HG02623 (cell line): ENCODE measurements around the gene DRD3.

Source experiments
- ATAC-seq: cut with Tn5 transposase; IDR thresholded peaks from one replicate; pipeline ENCODE4 v1.9.1; 2021; ENCODE audit warnings: moderate library complexity; ENCODE audit not compliant: unreplicated experiment

The DRD3 gene

GRCh38 chr3:114126461-114126860, 52.4 kb downstream of the DRD3 start:
- ATAC-seq = no peak

- ATAC-seq = no peak
Observed at GRCh38 chr3:114122027-114122709, 56.7 kb downstream of the DRD3 start.

- ATAC-seq = no peak
Observed at GRCh38 chr3:114120211-114120610, 58.6 kb downstream of the DRD3 start.

GRCh38 chr3:114119776-114120175, 59.1 kb downstream of the DRD3 start:
- ATAC-seq = no peak

- no peak for ATAC-seq
Observed at GRCh38 chr3:114115143-114115542, 63.7 kb downstream of the DRD3 start.

- ATAC-seq = no peak
Observed at GRCh38 chr3:114114719-114115118, 64.1 kb downstream of the DRD3 start.

- ATAC-seq = no peak
Observed at GRCh38 chr3:114112696-114113095, 66.2 kb downstream of the DRD3 start.

GRCh38 chr3:114111060-114111770, 67.6 kb downstream of the DRD3 start:
- no peak for ATAC-seq

- ATAC-seq = no peak
Observed at GRCh38 chr3:114110439-114110838, 68.4 kb downstream of the DRD3 start.

- no peak for ATAC-seq
Observed at GRCh38 chr3:114108137-114108536, 70.7 kb downstream of the DRD3 start.

GRCh38 chr3:114104414-114104813, 74.4 kb downstream of the DRD3 start:
- no peak for ATAC-seq

- ATAC-seq = no peak
Observed at GRCh38 chr3:114103858-114104257, 75.0 kb downstream of the DRD3 start.

- ATAC-seq = no peak
Observed at GRCh38 chr3:114103181-114103580, 75.7 kb downstream of the DRD3 start.

GRCh38 chr3:114101101-114101500, 77.8 kb downstream of the DRD3 start:
- ATAC-seq = no peak

GRCh38 chr3:114095796-114096195, 83.1 kb downstream of the DRD3 start:
- ATAC-seq = no peak

GRCh38 chr3:114093596-114093995, 85.3 kb downstream of the DRD3 start:
- no peak for ATAC-seq

GRCh38 chr3:114093016-114093380, 85.9 kb downstream of the DRD3 start:
- no peak for ATAC-seq

- no peak for ATAC-seq
Observed at GRCh38 chr3:114092151-114093015, 86.5 kb downstream of the DRD3 start.

GRCh38 chr3:114089675-114090074, 89.2 kb downstream of the DRD3 start:
- ATAC-seq = no peak

GRCh38 chr3:114086356-114086755, 92.5 kb downstream of the DRD3 start:
- no peak for ATAC-seq

GRCh38 chr3:114083112-114083511, 95.7 kb downstream of the DRD3 start:
- ATAC-seq = no peak

- no peak for ATAC-seq
Observed at GRCh38 chr3:114081037-114081436, 97.8 kb downstream of the DRD3 start.
